Tibial nerve (tissue), 4 donors: Measurements from ENCODE around the gene SERPINB5. TPM values are rescaled to one million over a fixed set of nuclear protein-coding genes. Genes with fewer than 3 reads are reported as not detected.

Experiments
- DNase-seq, 2 donors: peaks; one replicate each; pipeline ENCODE4 v3.0.0-alpha.2; 2019; ENCODE audit warnings: low spot score in 2 of 2
- H3K27ac ChIP-seq, 4 donors: fragments of 200-600 bp; sonication (generic) in 3 of 4; one replicate each; pipeline ENCODE4 v1.5.1; 2017 to 2019; ENCODE audit warnings: mild to moderate bottlenecking in 1 of 4
- H3K27me3 ChIP-seq, 2 donors: fragments of 200-600 bp; sonication (generic) in 1 of 2; one replicate each; pipeline versions ENCODE4 v1.5.1 to v1.6.0; 2017 to 2019
- H3K36me3 ChIP-seq, 3 donors: fragments of 200-600 bp; sonication (generic); one replicate each; pipeline ENCODE4 v1.5.1; 2018 to 2019
- H3K4me1 ChIP-seq, 4 donors: fragments of 200-600 bp; sonication (generic) in 3 of 4; one replicate each; pipeline ENCODE4 v1.5.1; 2017 to 2019
- H3K4me3 ChIP-seq, 4 donors: fragments of 200-600 bp; sonication (generic) in 3 of 4; one replicate each; pipeline ENCODE4 v1.5.1; 2017 to 2019; ENCODE audit warnings: mild to moderate bottlenecking in 1 of 4, moderate library complexity in 1 of 4
- H3K9me3 ChIP-seq, 4 donors: fragments of 200-600 bp; sonication (generic) in 3 of 4; one replicate each; pipeline ENCODE4 v1.5.1; 2017 to 2019
- EP300 ChIP-seq, 2 donors: sonication (generic); formaldehyde crosslinking; IDR thresholded peaks; one replicate each; pipeline ENCODE4 v1.6.1; 2017; ENCODE audit warnings: antibody characterized with exemption in 2 of 2, mild to moderate bottlenecking in 1 of 2
- POLR2A ChIP-seq, 2 donors: fragments of 450-650 bp; IDR thresholded peaks; one replicate each; pipeline ENCODE4 v1.6.1; 2017; ENCODE audit warnings: antibody characterized with exemption in 2 of 2, mild to moderate bottlenecking in 2 of 2, moderate library complexity in 2 of 2
- WGBS, 2 donors: methylation state at CpG; one replicate each; pipeline ENCODE4 v1.1.5; 2018; 5-methylcytosine and 5-hydroxymethylcytosine counted together
- total RNA-seq, 4 donors: library from RNA; depleted of rRNA; stranded (reverse); fragments of >200 nt; gene quantifications; one replicate each; pipeline ENCODE4 v1.1.0, GENCODE V29; 2016
- TF ChIP-seq, protein P1 (sequence below), 5 experiments: fragments of 200-600 bp in 3 of 5; fragments of 450-650 bp in 2 of 5; sonication (generic) in 3 of 5; IDR thresholded peaks; one replicate each; pipeline ENCODE4 v1.5.1; 2016 to 2019; ENCODE audit warnings: antibody characterized with exemption in 5 of 5, mild to moderate bottlenecking in 3 of 5, moderate library complexity in 2 of 5

Gene SERPINB5, protein sequence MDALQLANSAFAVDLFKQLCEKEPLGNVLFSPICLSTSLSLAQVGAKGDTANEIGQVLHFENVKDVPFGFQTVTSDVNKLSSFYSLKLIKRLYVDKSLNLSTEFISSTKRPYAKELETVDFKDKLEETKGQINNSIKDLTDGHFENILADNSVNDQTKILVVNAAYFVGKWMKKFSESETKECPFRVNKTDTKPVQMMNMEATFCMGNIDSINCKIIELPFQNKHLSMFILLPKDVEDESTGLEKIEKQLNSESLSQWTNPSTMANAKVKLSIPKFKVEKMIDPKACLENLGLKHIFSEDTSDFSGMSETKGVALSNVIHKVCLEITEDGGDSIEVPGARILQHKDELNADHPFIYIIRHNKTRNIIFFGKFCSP
- not detected for total RNA-seq

DNA sequence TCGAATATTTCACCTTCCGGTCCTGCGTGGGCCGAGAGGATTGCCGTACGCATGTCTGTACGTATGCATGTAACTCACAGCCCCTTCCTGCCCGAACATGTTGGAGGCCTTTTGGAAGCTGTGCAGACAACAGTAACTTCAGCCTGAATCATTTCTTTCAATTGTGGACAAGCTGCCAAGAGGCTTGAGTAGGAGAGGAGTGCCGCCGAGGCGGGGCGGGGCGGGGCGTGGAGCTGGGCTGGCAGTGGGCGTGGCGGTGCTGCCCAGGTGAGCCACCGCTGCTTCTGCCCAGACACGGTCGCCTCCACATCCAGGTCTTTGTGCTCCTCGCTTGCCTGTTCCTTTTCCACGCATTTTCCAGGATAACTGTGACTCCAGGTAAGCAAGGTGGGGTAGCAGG is at the start of gene SERPINB5:
Gene SERPINB5 (plus strand): TSS at position 291 of the 400 bp plus-strand sequence. CDS start 7,471 bp downstream, outside the sequence.
- 87 to 94% methylated on average over 21 of the region's 21 CpGs for WGBS, 2 donors
- no peak for DNase-seq
- TF ChIP-seq, protein P1, sequence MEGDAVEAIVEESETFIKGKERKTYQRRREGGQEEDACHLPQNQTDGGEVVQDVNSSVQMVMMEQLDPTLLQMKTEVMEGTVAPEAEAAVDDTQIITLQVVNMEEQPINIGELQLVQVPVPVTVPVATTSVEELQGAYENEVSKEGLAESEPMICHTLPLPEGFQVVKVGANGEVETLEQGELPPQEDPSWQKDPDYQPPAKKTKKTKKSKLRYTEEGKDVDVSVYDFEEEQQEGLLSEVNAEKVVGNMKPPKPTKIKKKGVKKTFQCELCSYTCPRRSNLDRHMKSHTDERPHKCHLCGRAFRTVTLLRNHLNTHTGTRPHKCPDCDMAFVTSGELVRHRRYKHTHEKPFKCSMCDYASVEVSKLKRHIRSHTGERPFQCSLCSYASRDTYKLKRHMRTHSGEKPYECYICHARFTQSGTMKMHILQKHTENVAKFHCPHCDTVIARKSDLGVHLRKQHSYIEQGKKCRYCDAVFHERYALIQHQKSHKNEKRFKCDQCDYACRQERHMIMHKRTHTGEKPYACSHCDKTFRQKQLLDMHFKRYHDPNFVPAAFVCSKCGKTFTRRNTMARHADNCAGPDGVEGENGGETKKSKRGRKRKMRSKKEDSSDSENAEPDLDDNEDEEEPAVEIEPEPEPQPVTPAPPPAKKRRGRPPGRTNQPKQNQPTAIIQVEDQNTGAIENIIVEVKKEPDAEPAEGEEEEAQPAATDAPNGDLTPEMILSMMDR (IDR thresholded peaks at IDR 0.05): no peak
- no peak for TF ChIP-seq EP300 (IDR thresholded peaks at IDR 0.05)
- TF ChIP-seq POLR2A (IDR thresholded peaks at IDR 0.05): no peak
- no peak within 1 kb of the TSS for H3K27ac ChIP-seq
- H3K9me3 ChIP-seq: no peaks in the 10 kb centered on the region
- H3K4me1 ChIP-seq: no peaks in the 10 kb centered on the region
- H3K4me3 ChIP-seq: peak within 1 kb of the TSS in 1 of 4 donors; percentile 10
- H3K36me3 ChIP-seq: no peaks in the 10 kb centered on the region
- no peaks in the 10 kb centered on the region for H3K27me3 ChIP-seq

DNA sequence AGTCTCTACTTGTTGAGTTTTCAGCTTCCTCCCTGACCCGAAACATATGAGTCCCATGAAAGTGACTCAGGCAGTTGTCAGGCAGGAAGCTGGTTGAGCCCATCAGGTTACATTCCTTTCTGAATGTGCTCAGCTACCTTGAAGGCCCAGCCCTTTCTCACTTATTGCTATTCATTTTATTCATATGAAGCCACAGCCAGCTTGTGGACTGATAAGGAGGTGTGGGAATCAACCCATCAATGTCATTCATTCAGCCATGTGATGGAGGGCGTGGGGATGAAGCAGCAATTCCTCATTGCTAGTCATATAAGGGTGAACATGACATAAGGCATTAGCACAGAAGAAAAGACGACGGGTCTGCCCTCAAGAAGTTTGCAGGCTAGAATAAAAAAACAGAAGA is 49.2 kb upstream of the SERPINB5 start:
- Histone ChIP-seq H3K4me1 (peaks cover 0 to 6% (median 2%) of the 10 kb centered on the region in 4 donors), H3K27me3 (no peaks in the 10 kb centered on the region), H3K36me3 (no peaks in the 10 kb centered on the region), H3K9me3 (no peaks in the 10 kb centered on the region), H3K4me3 (no peak overlapping the region), H3K27ac (no peak overlapping the region)
- 77 to 84% methylated on average over 4 of the region's 4 CpGs for WGBS, 2 donors
- DNase-seq: no peak
- TF ChIP-seq, protein P1 (IDR thresholded peaks at IDR 0.05): no peak
- TF ChIP-seq POLR2A (IDR thresholded peaks at IDR 0.05): no peak
- no peak for TF ChIP-seq EP300 (IDR thresholded peaks at IDR 0.05)

DNA sequence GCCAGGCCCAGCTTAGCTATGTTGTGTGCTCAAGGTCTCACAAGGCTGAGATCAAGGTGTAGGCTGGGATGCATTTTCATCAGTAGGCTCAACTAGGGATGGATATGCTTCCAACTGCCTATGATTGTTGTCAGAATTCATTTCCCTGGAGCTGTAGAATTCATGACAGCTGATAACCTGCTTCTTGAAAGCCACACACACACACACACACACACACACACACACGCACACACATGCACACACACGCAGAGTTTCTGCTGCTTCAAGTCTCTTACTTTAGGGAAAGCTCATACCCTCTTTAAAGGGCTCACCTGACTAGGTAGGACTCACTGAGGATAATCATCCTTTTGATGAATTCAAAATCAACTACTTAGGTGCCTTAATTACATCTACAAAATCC is 46.2 kb upstream of the SERPINB5 start:
- no peaks in the 10 kb centered on the region for H3K36me3 ChIP-seq
- no peak overlapping the region for H3K27ac ChIP-seq
- WGBS, 2 donors: 74% methylated on average over 2 of the region's 2 CpGs
- TF ChIP-seq POLR2A (IDR thresholded peaks at IDR 0.05): no peak
- no peak for TF ChIP-seq EP300 (IDR thresholded peaks at IDR 0.05)
- TF ChIP-seq, protein P1 (IDR thresholded peaks at IDR 0.05): no peak
- H3K27me3 ChIP-seq: no peaks in the 10 kb centered on the region
- DNase-seq: no peak
- H3K9me3 ChIP-seq: no peaks in the 10 kb centered on the region
- H3K4me3 ChIP-seq: no peak overlapping the region
- peaks cover 0 to 12% (median 0%) of the 10 kb centered on the region in 4 donors for H3K4me1 ChIP-seq

DNA sequence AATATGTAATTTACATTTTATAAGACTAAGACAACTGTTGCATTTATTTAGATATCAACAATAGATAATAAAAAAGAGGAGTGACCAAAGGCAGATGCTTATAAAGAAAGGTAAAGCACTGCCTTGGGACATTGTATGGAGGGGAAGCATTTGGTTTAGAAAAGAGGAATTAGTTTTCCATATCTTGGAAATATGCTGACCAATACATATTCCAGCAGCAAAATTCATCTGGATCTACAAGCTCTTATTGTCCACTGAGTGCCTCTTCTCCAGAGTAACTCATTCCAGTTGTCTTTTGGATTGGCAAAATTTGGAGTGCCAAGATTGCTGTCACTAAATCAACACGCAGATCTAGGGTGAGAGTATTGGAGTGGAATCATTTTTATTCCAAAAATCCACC is 45.6 kb upstream of the SERPINB5 start:
- Histone ChIP-seq H3K27me3 (no peaks in the 10 kb centered on the region), H3K36me3 (no peaks in the 10 kb centered on the region), H3K27ac (no peak overlapping the region), H3K9me3 (no peaks in the 10 kb centered on the region), H3K4me3 (no peak overlapping the region), H3K4me1 (peaks cover 0 to 12% (median 0%) of the 10 kb centered on the region in 4 donors)
- 65 to 76% methylated on average over 1 of the region's 1 CpG for WGBS, 2 donors
- DNase-seq: no peak
- TF ChIP-seq EP300 (IDR thresholded peaks at IDR 0.05) (no peak), POLR2A (IDR thresholded peaks at IDR 0.05) (no peak)
- TF ChIP-seq, protein P1 (IDR thresholded peaks at IDR 0.05): no peak

DNA sequence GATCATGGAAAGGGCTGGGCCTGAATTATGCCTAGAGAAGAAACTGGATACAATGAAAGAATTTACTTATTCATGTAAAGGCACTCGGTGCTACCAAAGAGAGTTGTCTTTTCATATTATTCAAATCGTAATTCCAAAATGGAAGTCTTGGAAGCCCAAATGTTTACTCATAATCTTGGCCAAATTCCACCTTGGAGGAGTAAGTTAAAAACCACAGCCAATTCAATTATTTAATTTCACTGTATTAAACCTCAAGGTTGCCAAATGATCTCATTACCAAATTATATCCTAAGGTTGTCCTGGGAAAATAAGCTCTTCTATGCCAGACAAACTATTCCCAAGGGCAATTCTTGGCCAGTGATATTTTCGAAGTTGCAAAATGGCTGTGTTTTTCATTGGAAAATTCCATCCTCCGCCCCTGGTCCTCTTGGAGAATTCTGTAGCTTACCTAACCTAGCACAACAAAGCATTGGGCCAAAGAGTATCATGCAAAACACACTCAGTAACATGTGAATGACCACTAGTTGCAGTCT is 43.4 kb upstream of the SERPINB5 start:
- Histone ChIP-seq H3K36me3 (no peaks in the 10 kb centered on the region), H3K27ac (peak overlapping the region in 1 of 4 donors; percentile 54), H3K4me3 (no peak overlapping the region), H3K27me3 (no peaks in the 10 kb centered on the region), H3K4me1 (peaks cover 0 to 12% (median 0%) of the 10 kb centered on the region in 4 donors), H3K9me3 (no peaks in the 10 kb centered on the region)
- 27 to 43% methylated on average over 4 of the region's 4 CpGs for WGBS, 2 donors
- TF ChIP-seq, protein P1 (IDR thresholded peaks at IDR 0.05): no peak
- TF ChIP-seq EP300 (IDR thresholded peaks at IDR 0.05): peak in 1 of 2 donors; percentile 82
- DNase-seq: peak in 1 of 2 donors; percentile 70
